ENCODE data around the gene C9orf43. TPM values are rescaled to one million over a fixed set of nuclear protein-coding genes. Genes with fewer than 3 reads are reported as not detected.

The C9orf43 gene
- total RNA-seq, 5 donors from 2014 or later (not counting 1 experiment from before 2014, with no cell fraction given) = 0.28 to 1.1 (median 0.82) TPM

DNA sequence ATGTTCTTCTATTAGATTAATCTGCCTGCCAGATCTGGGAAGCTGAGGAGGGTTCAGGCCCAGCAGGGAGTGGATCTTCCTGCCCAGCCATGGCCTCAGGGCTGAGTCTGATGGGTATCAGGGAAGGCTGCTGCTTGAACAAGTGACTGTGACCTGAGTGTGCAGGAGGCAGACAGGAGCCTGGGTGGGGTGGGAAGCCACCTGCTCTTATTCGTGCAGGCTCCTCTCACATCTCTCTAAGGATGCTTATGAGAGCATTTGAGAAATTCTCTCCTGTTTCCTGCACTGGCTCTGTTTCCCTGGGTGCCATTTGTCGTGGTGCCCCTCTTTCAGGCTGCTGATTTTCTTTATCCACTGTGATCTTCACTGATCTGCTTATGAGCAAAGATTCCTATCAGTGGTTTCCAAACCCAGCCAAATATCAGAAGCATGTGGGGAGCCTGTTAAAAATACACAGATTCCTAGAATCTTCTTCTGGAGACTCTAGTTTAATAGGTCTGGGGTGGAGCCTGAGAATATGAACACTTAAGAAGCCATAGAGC lies 55.1 kb downstream of the C9orf43 start:
- DNase-seq = no peak
- WGBS (ENCODE audit: insufficient coverage) = 83% methylated on average over 2 of the region's 2 CpGs
- Mint-ChIP-seq H3K4me1 (peaks cover 0 to 2% (median 0%) of the 10 kb centered on the region in 3 donors), H3K27ac (no peak overlapping the region), H3K27me3 (no peaks in the 10 kb centered on the region), H3K36me3 (peaks cover 5% of the 10 kb centered on the region), H3K4me3 (no peak overlapping the region), H3K9me3 (peaks cover 0 to 8% (median 0%) of the 10 kb centered on the region in 3 donors)
- no peak overlapping the region for H3K27ac ChIP-seq (ENCODE audit: low read length)
- no peaks in the 10 kb centered on the region for H3K9me3 ChIP-seq
- ChIA-PET POLR2A (no interaction called here), CTCF (no interaction called here)
- ATAC-seq (replicated peaks in 1 of 4) = no peak
- H3K4me1 ChIP-seq (ENCODE audit: control insufficient read depth in 1 of 2, extremely low read depth in 1 of 2, insufficient read depth in 2 of 2, low read length in 2 of 2) = no peaks in the 10 kb centered on the region
- no peaks in the 10 kb centered on the region for H3K27me3 ChIP-seq (replicated peaks in 1 of 2; ENCODE audit: control insufficient read depth in 2 of 2, extremely low read depth in 1 of 2, insufficient read depth in 2 of 2, low read length in 1 of 2)
- no peaks in the 10 kb centered on the region for H3K36me3 ChIP-seq (ENCODE audit: control insufficient read depth in 2 of 2, extremely low read depth in 1 of 2, insufficient read depth in 1 of 2, low read length in 1 of 2)
- no peak overlapping the region for H3K4me3 ChIP-seq (ENCODE audit: control insufficient read depth in 1 of 2, extremely low read depth in 1 of 2, low read length in 1 of 2)

DNA sequence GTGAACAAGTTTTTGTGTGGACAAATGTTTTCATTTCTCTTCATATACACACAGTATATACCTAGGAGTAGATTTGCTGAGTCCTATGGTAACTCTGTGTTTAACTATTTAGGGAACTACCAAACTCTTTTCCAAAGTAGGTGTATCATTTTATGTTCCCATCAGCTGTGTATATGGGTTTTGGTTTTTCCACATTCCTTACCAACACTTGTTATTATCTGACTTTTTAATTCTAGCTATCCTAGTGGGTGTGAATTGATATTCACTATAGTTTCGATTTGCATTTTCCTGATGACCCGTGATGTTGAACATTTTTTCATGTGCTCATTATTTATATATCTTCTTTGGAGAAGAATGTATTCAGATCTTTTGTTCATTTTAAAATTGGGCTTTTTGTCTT lies 56.6 kb downstream of the C9orf43 start:
- WGBS (ENCODE audit: insufficient coverage) = no CpG with 5 or more reads among the region's 2 CpGs
- H3K27me3 Mint-ChIP-seq = no peaks in the 10 kb centered on the region
- no peak overlapping the region for H3K4me3 Mint-ChIP-seq
- H3K36me3 ChIP-seq (ENCODE audit: control insufficient read depth in 2 of 2, extremely low read depth in 1 of 2, insufficient read depth in 1 of 2, low read length in 1 of 2) = no peaks in the 10 kb centered on the region
- ChIA-PET POLR2A (no interaction called here), CTCF (no interaction called here)
- no peak overlapping the region for H3K4me3 ChIP-seq (ENCODE audit: control insufficient read depth in 1 of 2, extremely low read depth in 1 of 2, low read length in 1 of 2)
- H3K4me1 ChIP-seq (ENCODE audit: control insufficient read depth in 1 of 2, extremely low read depth in 1 of 2, insufficient read depth in 2 of 2, low read length in 2 of 2) = no peaks in the 10 kb centered on the region
- H3K27ac Mint-ChIP-seq = no peak overlapping the region
- peaks cover 5% of the 10 kb centered on the region for H3K36me3 Mint-ChIP-seq
- peaks cover 0 to 8% (median 0%) of the 10 kb centered on the region in 3 donors for H3K9me3 Mint-ChIP-seq
- DNase-seq (no peak), ATAC-seq (replicated peaks in 1 of 4) (no peak)
- H3K27ac ChIP-seq (ENCODE audit: low read length) = no peak overlapping the region
- no peaks in the 10 kb centered on the region for H3K9me3 ChIP-seq
- no peaks in the 10 kb centered on the region for H3K27me3 ChIP-seq (replicated peaks in 1 of 2; ENCODE audit: control insufficient read depth in 2 of 2, extremely low read depth in 1 of 2, insufficient read depth in 2 of 2, low read length in 1 of 2)
- peaks cover 0 to 2% (median 0%) of the 10 kb centered on the region in 3 donors for H3K4me1 Mint-ChIP-seq

DNA sequence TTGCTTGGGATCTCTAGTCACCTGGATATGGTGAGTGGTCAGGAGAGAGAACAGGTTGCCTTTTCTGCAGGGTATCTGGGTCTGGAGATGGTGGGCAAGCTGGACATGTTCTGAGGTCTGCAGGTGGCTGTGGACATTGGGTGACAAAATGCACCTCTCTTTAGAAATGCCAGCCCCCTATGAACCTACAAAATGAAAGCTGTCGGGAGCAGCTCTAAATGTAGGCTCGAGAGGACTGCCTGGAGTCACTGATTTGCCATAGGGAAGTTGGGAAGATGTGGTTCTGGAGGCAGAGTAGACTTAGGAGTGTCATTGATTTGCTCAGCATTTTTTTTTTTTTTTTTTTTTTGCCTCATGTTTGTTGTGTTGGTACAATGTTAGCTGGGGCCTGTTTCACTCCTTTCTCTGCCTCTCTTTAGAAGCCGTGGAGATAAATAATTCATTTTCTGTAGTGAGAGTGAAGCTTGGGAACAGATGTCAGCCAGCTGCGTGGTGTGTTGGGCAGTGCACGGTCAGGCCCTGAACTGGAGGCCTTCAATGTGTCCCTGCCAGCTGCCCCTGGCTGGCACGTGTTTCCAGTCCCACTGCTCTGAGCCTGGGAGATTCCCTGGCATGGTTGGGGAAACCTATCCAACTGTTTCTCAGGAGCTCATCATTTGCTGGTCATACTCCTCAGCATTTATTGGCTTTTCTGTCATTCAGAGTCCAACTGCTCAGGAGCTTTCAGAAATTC lies 58.3 kb downstream of the C9orf43 start:
- Mint-ChIP-seq H3K36me3 (peaks cover 5% of the 10 kb centered on the region), H3K4me1 (peaks cover 0 to 2% (median 0%) of the 10 kb centered on the region in 3 donors), H3K4me3 (no peak overlapping the region), H3K27me3 (no peaks in the 10 kb centered on the region), H3K9me3 (peaks cover 0 to 8% (median 0%) of the 10 kb centered on the region in 3 donors), H3K27ac (no peak overlapping the region)
- CTCF ChIA-PET = interaction anchor here in 1 of 2 donors (0.7 kb wide), 1 partner anchor 925 kb away, joined by 3 read pairs; no protein-coding TSS in a partner anchor
- no peak for ATAC-seq (replicated peaks in 1 of 4)
- no peak for DNase-seq
- no peaks in the 10 kb centered on the region for H3K4me1 ChIP-seq (ENCODE audit: control insufficient read depth in 1 of 2, extremely low read depth in 1 of 2, insufficient read depth in 2 of 2, low read length in 2 of 2)
- no peaks in the 10 kb centered on the region for H3K36me3 ChIP-seq (ENCODE audit: control insufficient read depth in 2 of 2, extremely low read depth in 1 of 2, insufficient read depth in 1 of 2, low read length in 1 of 2)
- H3K27ac ChIP-seq (ENCODE audit: low read length) = no peak overlapping the region
- no peaks in the 10 kb centered on the region for H3K9me3 ChIP-seq
- no peaks in the 10 kb centered on the region for H3K27me3 ChIP-seq (replicated peaks in 1 of 2; ENCODE audit: control insufficient read depth in 2 of 2, extremely low read depth in 1 of 2, insufficient read depth in 2 of 2, low read length in 1 of 2)
- POLR2A ChIA-PET = interaction anchor here in 1 of 2 donors (0.6 to 0.7 kb wide), 2 partner anchors 53 to 141 kb away, joined by 3 to 12 read pairs; no protein-coding TSS in a partner anchor
- no peak overlapping the region for H3K4me3 ChIP-seq (ENCODE audit: control insufficient read depth in 1 of 2, extremely low read depth in 1 of 2, low read length in 1 of 2)
- WGBS (ENCODE audit: insufficient coverage) = 98% methylated on average over 4 of the region's 6 CpGs

DNA sequence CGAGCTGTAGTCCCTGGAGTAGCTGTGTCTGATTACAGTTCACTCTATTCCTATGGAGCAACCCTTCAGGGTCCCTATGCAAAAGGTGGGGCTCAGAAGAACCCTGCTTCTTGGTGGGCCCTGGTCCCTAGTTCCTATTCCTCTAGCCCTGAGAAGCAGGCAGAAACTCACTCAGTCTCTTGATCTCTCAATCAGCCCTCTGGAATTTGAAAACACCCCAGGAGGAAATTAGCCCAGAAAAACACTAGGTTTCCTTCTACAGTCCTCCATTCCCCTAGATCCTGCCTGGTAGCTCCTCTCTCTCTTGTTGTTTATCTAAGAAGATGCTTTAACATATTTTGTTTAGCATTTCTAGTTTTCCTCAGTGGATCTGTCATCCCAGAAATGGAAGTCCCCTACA lies 60.6 kb downstream of the C9orf43 start:
- Histone ChIP-seq H3K27ac (ENCODE audit: low read length) (no peak overlapping the region), H3K4me3 (ENCODE audit: control insufficient read depth in 1 of 2, extremely low read depth in 1 of 2, low read length in 1 of 2) (no peak overlapping the region), H3K36me3 (ENCODE audit: control insufficient read depth in 2 of 2, extremely low read depth in 1 of 2, insufficient read depth in 1 of 2, low read length in 1 of 2) (no peaks in the 10 kb centered on the region), H3K9me3 (no peaks in the 10 kb centered on the region), H3K4me1 (ENCODE audit: control insufficient read depth in 1 of 2, extremely low read depth in 1 of 2, insufficient read depth in 2 of 2, low read length in 2 of 2) (no peaks in the 10 kb centered on the region), H3K27me3 (replicated peaks in 1 of 2; ENCODE audit: control insufficient read depth in 2 of 2, extremely low read depth in 1 of 2, insufficient read depth in 2 of 2, low read length in 1 of 2) (no peaks in the 10 kb centered on the region)
- CTCF ChIA-PET = no interaction called here
- Mint-ChIP-seq H3K27ac (no peak overlapping the region), H3K4me3 (no peak overlapping the region), H3K4me1 (no peaks in the 10 kb centered on the region), H3K27me3 (no peaks in the 10 kb centered on the region), H3K36me3 (peaks cover 5% of the 10 kb centered on the region), H3K9me3 (peaks cover 0 to 8% (median 0%) of the 10 kb centered on the region in 3 donors)
- ATAC-seq (replicated peaks in 1 of 4) = no peak
- 60% methylated on average over 1 of the region's 1 CpG for WGBS (ENCODE audit: insufficient coverage)
- POLR2A ChIA-PET = interaction anchor here in 1 of 2 donors (0.8 kb wide), 1 partner anchor 80 kb away, joined by 3 read pairs; no protein-coding TSS in a partner anchor
- DNase-seq = no peak

DNA sequence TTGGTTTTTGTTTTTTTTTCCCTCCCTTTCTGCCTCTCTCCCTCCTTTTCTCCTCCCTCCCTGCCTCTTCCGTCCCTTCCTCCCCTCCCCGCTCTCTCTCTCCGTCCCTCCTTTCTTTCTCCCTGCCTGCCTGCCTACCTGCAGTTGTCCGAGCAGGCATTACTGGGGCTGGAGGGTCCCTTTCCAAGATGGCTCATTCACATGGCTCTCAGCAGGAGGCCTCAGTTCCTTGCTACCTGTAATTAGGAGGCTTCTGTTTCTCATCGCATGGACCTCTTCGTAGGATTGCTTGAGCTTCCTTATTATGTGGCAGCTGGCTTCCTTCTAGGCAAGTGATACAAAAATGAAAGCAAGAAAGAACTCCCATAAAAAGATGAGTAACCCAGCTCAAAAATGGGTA lies 61.0 kb downstream of the C9orf43 start:
- Mint-ChIP-seq H3K9me3 (peaks cover 0 to 8% (median 0%) of the 10 kb centered on the region in 3 donors), H3K36me3 (peaks cover 5% of the 10 kb centered on the region), H3K27ac (no peak overlapping the region), H3K4me1 (no peaks in the 10 kb centered on the region), H3K4me3 (no peak overlapping the region), H3K27me3 (no peaks in the 10 kb centered on the region)
- no peak for DNase-seq
- H3K9me3 ChIP-seq = no peaks in the 10 kb centered on the region
- H3K4me3 ChIP-seq (ENCODE audit: control insufficient read depth in 1 of 2, extremely low read depth in 1 of 2, low read length in 1 of 2) = no peak overlapping the region
- ChIA-PET CTCF (no interaction called here), POLR2A (no interaction called here)
- no peak for ATAC-seq (replicated peaks in 1 of 4)
- no peaks in the 10 kb centered on the region for H3K36me3 ChIP-seq (ENCODE audit: control insufficient read depth in 2 of 2, extremely low read depth in 1 of 2, insufficient read depth in 1 of 2, low read length in 1 of 2)
- H3K27ac ChIP-seq (ENCODE audit: low read length) = no peak overlapping the region
- no peaks in the 10 kb centered on the region for H3K27me3 ChIP-seq (replicated peaks in 1 of 2; ENCODE audit: control insufficient read depth in 2 of 2, extremely low read depth in 1 of 2, insufficient read depth in 2 of 2, low read length in 1 of 2)
- H3K4me1 ChIP-seq (ENCODE audit: control insufficient read depth in 1 of 2, extremely low read depth in 1 of 2, insufficient read depth in 2 of 2, low read length in 2 of 2) = no peaks in the 10 kb centered on the region
- 93% methylated on average over 2 of the region's 6 CpGs for WGBS (ENCODE audit: insufficient coverage)

DNA sequence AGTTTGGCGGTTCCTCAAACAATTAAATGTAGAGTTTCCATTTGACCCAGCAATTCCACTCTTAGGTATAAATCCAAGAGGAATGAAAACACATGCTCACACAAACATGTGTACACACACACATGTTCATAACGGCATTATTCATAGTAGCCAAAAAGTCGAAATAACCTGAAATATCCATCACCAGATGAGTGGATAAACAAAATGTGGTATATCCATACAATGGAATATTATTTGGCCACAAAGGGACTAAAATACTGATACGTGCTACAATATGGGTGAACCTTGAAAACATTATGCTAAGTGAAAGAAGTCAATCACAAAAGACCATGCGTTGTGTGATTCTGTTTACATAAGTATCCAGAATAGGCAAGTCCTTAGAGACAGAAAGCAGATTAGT lies 61.7 kb downstream of the C9orf43 start:
- no peaks in the 10 kb centered on the region for H3K27me3 ChIP-seq (replicated peaks in 1 of 2; ENCODE audit: control insufficient read depth in 2 of 2, extremely low read depth in 1 of 2, insufficient read depth in 2 of 2, low read length in 1 of 2)
- Mint-ChIP-seq H3K36me3 (peaks cover 5% of the 10 kb centered on the region), H3K4me3 (no peak overlapping the region), H3K27me3 (no peaks in the 10 kb centered on the region), H3K27ac (no peak overlapping the region), H3K9me3 (peaks cover 0 to 7% (median 0%) of the 10 kb centered on the region in 3 donors), H3K4me1 (no peaks in the 10 kb centered on the region)
- DNase-seq (no peak), ATAC-seq (replicated peaks in 1 of 4) (no peak)
- POLR2A ChIA-PET = no interaction called here
- no peak overlapping the region for H3K27ac ChIP-seq (ENCODE audit: low read length)
- 90% methylated on average over 2 of the region's 5 CpGs for WGBS (ENCODE audit: insufficient coverage)
- CTCF ChIA-PET = no interaction called here
- H3K4me1 ChIP-seq (ENCODE audit: control insufficient read depth in 1 of 2, extremely low read depth in 1 of 2, insufficient read depth in 2 of 2, low read length in 2 of 2) = no peaks in the 10 kb centered on the region
- no peaks in the 10 kb centered on the region for H3K36me3 ChIP-seq (ENCODE audit: control insufficient read depth in 2 of 2, extremely low read depth in 1 of 2, insufficient read depth in 1 of 2, low read length in 1 of 2)
- H3K9me3 ChIP-seq = no peaks in the 10 kb centered on the region
- H3K4me3 ChIP-seq (ENCODE audit: control insufficient read depth in 1 of 2, extremely low read depth in 1 of 2, low read length in 1 of 2) = no peak overlapping the region

Data from T-cell (primary cell).